PC-9 (cell line): ENCODE results near the gene LRRTM3. TPM values are rescaled to one million over a fixed set of nuclear protein-coding genes. Genes with fewer than 3 reads are reported as not detected.

Experiments
- BruUV-seq: library from RNA; stranded (reverse); fragments of 400-500 nt; replicated peaks from 2 replicates; lab custom pipeline; 2021; lab: Mats Ljungman, UMichigan
- CTCF ChIA-PET: fragments of 300-600 bp; sonication (Branson Sonifier 250); formaldehyde crosslinking; loops from one replicate; lab custom pipeline; 2022; ENCODE audit warnings: antibody characterized with exemption; lab: Charles Lee
- POLR2A ChIA-PET: fragments of 300-600 bp; sonication (Branson Sonifier 250); formaldehyde crosslinking; loops from one replicate; lab custom pipeline; 2022; ENCODE audit warnings: antibody characterized with exemption; ENCODE audit not compliant: unreplicated experiment; lab: Charles Lee
- DNase-seq, 2 experiments: peaks; one replicate each; pipeline versions ENCODE4 v3.0.0 to v3.0.0-alpha.2; 2015 to 2022; ENCODE audit warnings: mixed read lengths in 1 of 2
- H2AFZ ChIP-seq: fragments of 200-600 bp; sonication (generic); 2 replicates; pipeline ENCODE4 v1.8.1; 2017; ENCODE audit warnings: antibody characterized with exemption
- H3F3A ChIP-seq: fragments of 200-600 bp; sonication (generic); 2 replicates; pipeline ENCODE4 v1.8.1; 2017; ENCODE audit warnings: antibody characterized with exemption, mild to moderate bottlenecking, low read depth; ENCODE audit not compliant: insufficient read depth
- H3K27ac ChIP-seq: fragments of 200-600 bp; sonication (generic); 2 replicates; pipeline ENCODE4 v1.6.1; 2016; ENCODE audit warnings: mixed run types
- H3K27me3 ChIP-seq: fragments of 200-600 bp; sonication (generic); 2 replicates; pipeline ENCODE4 v1.6.1; 2016; ENCODE audit warnings: low read depth, mixed run types; ENCODE audit not compliant: insufficient read depth
- H3K36me3 ChIP-seq: fragments of 200-600 bp; sonication (generic); 2 replicates; pipeline ENCODE4 v1.6.1; 2016; ENCODE audit warnings: low read depth, mixed run types
- H3K4me1 ChIP-seq: fragments of 200-600 bp; sonication (generic); replicated peaks from 2 replicates; pipeline ENCODE4 v1.6.1; 2016; ENCODE audit warnings: mixed run types; ENCODE audit not compliant: insufficient read depth
- H3K4me2 ChIP-seq: fragments of 200-600 bp; sonication (generic); 2 replicates; pipeline ENCODE4 v1.6.1; 2017; ENCODE audit warnings: mixed run types
- H3K4me3 ChIP-seq: fragments of 200-600 bp; sonication (generic); 2 replicates; pipeline ENCODE4 v1.6.1; 2016; ENCODE audit warnings: mixed run types
- H3K79me2 ChIP-seq: fragments of 200-600 bp; sonication (generic); 2 replicates; pipeline ENCODE4 v1.6.1; 2017; ENCODE audit warnings: low read depth, mixed run types
- H3K9me2 ChIP-seq: fragments of 200-600 bp; sonication (generic); 2 replicates; pipeline ENCODE4 v1.8.1; 2017; ENCODE audit warnings: mild to moderate bottlenecking; ENCODE audit not compliant: insufficient read depth
- H3K9me3 ChIP-seq: fragments of 200-600 bp; sonication (generic); 2 replicates; pipeline ENCODE4 v1.8.1; 2016; ENCODE audit warnings: low read depth; ENCODE audit not compliant: insufficient read depth
- H4K20me1 ChIP-seq: fragments of 200-600 bp; sonication (generic); 2 replicates; pipeline ENCODE4 v1.8.1; 2017; ENCODE audit not compliant: insufficient read depth
- CTCF ChIP-seq: fragments of 200-600 bp; sonication (generic); conservative IDR thresholded peaks from 2 replicates; pipeline ENCODE4 v1.6.1; 2017; ENCODE audit warnings: mixed run types, antibody characterized with exemption, mild to moderate bottlenecking, moderate library complexity
- EZH2 ChIP-seq: fragments of 200-600 bp; sonication (generic); IDR thresholded peaks from 2 replicates; pipeline ENCODE4 v1.8.0; 2017; ENCODE audit warnings: antibody characterized with exemption, low read depth
- intact Hi-C: fragments of 100-400 bp; cut with micrococcal nuclease; formaldehyde crosslinking; loops from one replicate; pipeline ENCODE4 v1.10.0; 2022; ENCODE audit not compliant: unreplicated experiment
- total RNA-seq: library from RNA; stranded (reverse); gene quantifications from 2 replicates; pipeline ENCODE4 v1.2.3, GENCODE V29; 2021

The LRRTM3 gene
- total RNA-seq, 1 experiment from 2014 or later = not detected

DNA sequence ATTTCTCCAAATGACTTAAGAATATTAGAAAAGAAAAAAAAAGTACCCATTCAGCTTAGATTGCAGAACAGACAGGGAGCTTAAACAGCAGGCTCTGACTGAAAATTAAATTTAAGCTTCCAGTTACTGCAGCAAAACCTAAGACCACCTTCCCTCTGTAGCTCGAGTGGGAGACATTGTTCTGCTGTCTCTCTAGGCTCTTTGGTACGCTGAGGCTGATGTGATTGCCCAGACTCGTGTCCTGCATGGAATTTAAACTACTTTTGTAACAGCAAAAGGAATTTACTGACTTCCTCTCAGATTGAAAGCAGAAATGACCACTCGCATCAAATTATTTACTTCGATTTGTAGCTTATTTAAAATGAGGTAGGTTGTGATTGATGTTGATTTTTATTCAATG lies 124.6 kb downstream of the LRRTM3 start:
- Histone ChIP-seq H4K20me1 (no peaks in the 10 kb centered on the region), H3K36me3 (no peaks in the 10 kb centered on the region), H2AFZ (no peak overlapping the region), H3K9me3 (no peaks in the 10 kb centered on the region), H3K27ac (no peak overlapping the region), H3K4me1 (no peaks in the 10 kb centered on the region), H3K79me2 (no peaks in the 10 kb centered on the region), H3K4me2 (no peak overlapping the region), H3K27me3 (no peaks in the 10 kb centered on the region), H3K9me2 (no peaks in the 10 kb centered on the region), H3K4me3 (no peak overlapping the region), H3F3A (no peaks in the 10 kb centered on the region)
- no peak for TF ChIP-seq CTCF
- TF ChIP-seq EZH2 = no peak
- ChIA-PET CTCF (interaction anchor here (0.6 kb wide), 1 partner anchor 261 kb away, joined by 3 read pairs; no protein-coding TSS in a partner anchor), POLR2A (no interaction called here)
- intact Hi-C loops = no loop called here
- no peak for DNase-seq
- no TSS peak for BruUV-seq

DNA sequence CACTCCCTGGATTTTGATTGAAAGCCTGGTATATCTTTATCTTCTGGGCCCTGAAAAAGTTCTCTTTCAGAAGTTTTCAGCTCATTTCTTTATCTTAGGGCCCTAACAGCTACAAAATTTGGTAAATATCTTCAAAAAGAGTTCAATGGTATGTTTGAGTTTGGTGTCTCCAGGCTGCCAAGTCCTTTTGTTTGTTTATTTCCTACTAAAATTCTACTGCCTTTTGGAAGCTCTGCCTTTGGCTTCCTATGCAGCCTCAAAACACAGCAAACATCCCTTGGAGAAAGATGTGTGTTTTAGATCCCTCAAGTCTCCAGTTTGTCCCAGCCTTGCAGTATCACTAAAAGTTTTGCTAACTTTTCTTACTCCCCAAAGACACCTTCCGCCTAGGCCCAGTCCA lies 146.8 kb downstream of the LRRTM3 start:
- CTCF ChIA-PET = no interaction called here
- no peak for TF ChIP-seq CTCF
- no peak for TF ChIP-seq EZH2
- Histone ChIP-seq H3K4me3 (no peak overlapping the region), H3K27ac (no peak overlapping the region), H3K4me1 (no peaks in the 10 kb centered on the region), H3K4me2 (no peak overlapping the region), H3K9me3 (no peaks in the 10 kb centered on the region), H2AFZ (no peak overlapping the region), H3K36me3 (no peaks in the 10 kb centered on the region), H3K79me2 (no peaks in the 10 kb centered on the region), H3F3A (no peaks in the 10 kb centered on the region), H3K27me3 (no peaks in the 10 kb centered on the region), H4K20me1 (no peaks in the 10 kb centered on the region), H3K9me2 (no peaks in the 10 kb centered on the region)
- no TSS peak for BruUV-seq
- POLR2A ChIA-PET = no interaction called here
- intact Hi-C loops = loop anchor here (1.0 kb wide), 1 partner anchor 8 kb away; no protein-coding TSS in a partner anchor
- no peak for DNase-seq

DNA sequence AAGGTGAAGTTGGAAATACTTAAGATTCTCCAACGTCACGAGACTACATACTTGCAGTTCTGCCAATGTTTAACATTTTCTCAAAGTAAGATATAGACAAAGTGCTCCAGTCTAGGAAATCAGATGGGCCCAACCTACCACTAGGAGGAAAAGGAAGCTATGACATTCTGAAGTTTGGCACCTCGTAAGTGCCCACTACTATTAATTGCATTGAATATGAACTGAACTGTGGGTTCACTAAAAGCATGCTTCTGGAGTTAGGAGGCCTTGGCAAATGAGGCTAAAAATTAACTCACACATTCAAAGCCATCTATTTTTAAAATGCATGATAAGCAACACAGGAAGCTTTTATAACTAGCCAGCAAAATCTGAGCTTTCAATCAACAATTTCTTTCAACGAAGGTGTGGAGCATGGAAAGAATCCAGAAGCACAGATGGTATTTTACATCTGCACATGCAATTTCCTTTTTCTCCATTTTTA lies 149.7 kb downstream of the LRRTM3 start:
- TF ChIP-seq CTCF = no peak
- TF ChIP-seq EZH2 = no peak
- H3K4me2 ChIP-seq = no peak overlapping the region
- no peak overlapping the region for H2AFZ ChIP-seq
- no peaks in the 10 kb centered on the region for H3F3A ChIP-seq
- CTCF ChIA-PET = no interaction called here
- POLR2A ChIA-PET = no interaction called here
- no peaks in the 10 kb centered on the region for H3K36me3 ChIP-seq
- intact Hi-C loops = no loop called here
- DNase-seq = no peak
- no TSS peak for BruUV-seq
- H4K20me1 ChIP-seq = no peaks in the 10 kb centered on the region
- no peaks in the 10 kb centered on the region for H3K79me2 ChIP-seq
- H3K27ac ChIP-seq = no peak overlapping the region
- no peaks in the 10 kb centered on the region for H3K27me3 ChIP-seq
- no peak overlapping the region for H3K4me3 ChIP-seq
- H3K4me1 ChIP-seq = no peaks in the 10 kb centered on the region
- H3K9me2 ChIP-seq = no peaks in the 10 kb centered on the region
- no peaks in the 10 kb centered on the region for H3K9me3 ChIP-seq
